ENCODE results near the gene RAB5IF. TPM values are rescaled to one million over a fixed set of nuclear protein-coding genes. Genes with fewer than 3 reads are reported as not detected.
A peak's percentile ranks its signal among the peaks of the same experiment; 100 is the strongest.

RAB5IF gene
- total and polyA plus RNA-seq, 2 of the 13 experiments (the other 11 are each of a cell fraction or from before 2014, with no cell fraction given), result 261 to 305 TPM

- TF ChIP-seq GLMP (CRISPR knock-in tag; IDR thresholded peaks at IDR 0.05; ENCODE audit: borderline replicate concordance) (no peak), ZBTB39 (CRISPR knock-in tag; IDR thresholded peaks at IDR 0.05) (no peak), ZNF253 (CRISPR knock-in tag; IDR thresholded peaks at IDR 0.05; ENCODE audit: borderline replicate concordance) (0 out of 2 replicates have a peak, but pooled peaks have one; percentile 30), ZBTB44 (CRISPR knock-in tag; IDR thresholded peaks at IDR 0.05) (no peak), ZNF777 (CRISPR knock-in tag; IDR thresholded peaks at IDR 0.05) (no peak), THRA (CRISPR knock-in tag; IDR thresholded peaks at IDR 0.05; ENCODE audit: borderline replicate concordance) (peak; percentile 96; the same call in 1 of the 2 replicates), ZNF34 (CRISPR knock-in tag; IDR thresholded peaks at IDR 0.05; ENCODE audit: borderline replicate concordance) (no peak), ZNF484 (CRISPR knock-in tag; IDR thresholded peaks at IDR 0.05; ENCODE audit: borderline replicate concordance, low read depth) (no peak), SMYD3 (CRISPR knock-in tag; IDR thresholded peaks at IDR 0.05) (no peak), TBX2 (CRISPR knock-in tag; IDR thresholded peaks at IDR 0.05; ENCODE audit: borderline replicate concordance) (peak; percentile 67), NONO (IDR thresholded peaks at IDR 0.05) (no peak), NONO (CRISPR knock-in tag; conservative IDR thresholded peaks at IDR 0.05) (no peak), TRAFD1 (CRISPR knock-in tag; IDR thresholded peaks at IDR 0.05; ENCODE audit: borderline replicate concordance) (no peak), ARID4A (CRISPR knock-in tag; IDR thresholded peaks at IDR 0.05; ENCODE audit: borderline replicate concordance) (peak; percentile 61; the same call in 1 of the 2 replicates), ZNF878 (CRISPR knock-in tag; IDR thresholded peaks at IDR 0.05) (no peak)
Observed at GRCh38 chr20:36607586-36608387, 2.2 kb downstream of the RAB5IF start (continued).

Measured in HepG2 (cell line).